H9 (cell line): ENCODE results near the gene NHLH1. TPM values are rescaled to one million over a fixed set of nuclear protein-coding genes. Genes with fewer than 3 reads are reported as not detected.

Experiments used
- DNase-seq: peaks from one replicate; pipeline ENCODE4 v3.0.0-alpha.2; 2017
- H2AFZ ChIP-seq: one replicate; pipeline ENCODE4 v1.6.1; 2013; ENCODE audit warnings: mild to moderate bottlenecking, low read length, control low read depth, moderate library complexity
- H2AK5ac ChIP-seq: 2 replicates; pipeline ENCODE4 v1.6.1; 2013; ENCODE audit warnings: low read length, control low read depth, mixed read lengths; ENCODE audit not compliant: insufficient read length
- H2BK120ac ChIP-seq: one replicate; pipeline ENCODE4 v1.6.1; 2013; ENCODE audit warnings: low read depth, mild to moderate bottlenecking, low read length, control low read depth, inconsistent platforms; ENCODE audit not compliant: poor library complexity, severe bottlenecking
- H2BK12ac ChIP-seq: 2 replicates; pipeline ENCODE4 v1.6.1; 2013; ENCODE audit warnings: low read length, control low read depth, mixed read lengths, low read depth; ENCODE audit not compliant: insufficient read length
- H2BK15ac ChIP-seq: 2 replicates; pipeline ENCODE4 v1.6.1; 2013; ENCODE audit warnings: low read depth, low read length, control low read depth
- H2BK20ac ChIP-seq: one replicate; pipeline ENCODE4 v1.6.1; 2013; ENCODE audit warnings: low read depth, mild to moderate bottlenecking, low read length, control low read depth, inconsistent platforms; ENCODE audit not compliant: poor library complexity, severe bottlenecking
- H2BK5ac ChIP-seq: 2 replicates; pipeline ENCODE4 v1.6.1; 2013; ENCODE audit warnings: low read length, control low read depth, mixed read lengths; ENCODE audit not compliant: insufficient read length
- H3K14ac ChIP-seq: 2 replicates; pipeline ENCODE4 v1.6.1; 2013; ENCODE audit warnings: low read length, control low read depth; ENCODE audit not compliant: insufficient read depth
- H3K18ac ChIP-seq: 2 replicates; pipeline ENCODE4 v1.6.1; 2013; ENCODE audit warnings: low read depth, mild to moderate bottlenecking, mixed read lengths, low read length, control low read depth; ENCODE audit not compliant: insufficient read length
- H3K23ac ChIP-seq: 2 replicates; pipeline ENCODE4 v1.6.1; 2013; ENCODE audit warnings: low read length, control low read depth, mixed read lengths, low read depth; ENCODE audit not compliant: insufficient read length
- H3K23me2 ChIP-seq: 2 replicates; pipeline ENCODE4 v1.6.1; 2013; ENCODE audit warnings: low read depth, mild to moderate bottlenecking, mixed read lengths, low read length, control low read depth; ENCODE audit not compliant: insufficient read length, poor library complexity, severe bottlenecking
- H3K27ac ChIP-seq: 2 replicates; pipeline ENCODE4 v1.5.1; 2013; ENCODE audit warnings: low read length, control low read depth, mixed read lengths, low read depth; ENCODE audit not compliant: insufficient read length
- H3K27me3 ChIP-seq: 2 replicates; pipeline ENCODE4 v1.6.1; 2013; ENCODE audit warnings: low read length, control low read depth, inconsistent platforms; ENCODE audit not compliant: insufficient read depth
- H3K4ac ChIP-seq: 2 replicates; pipeline ENCODE4 v1.6.1; 2013; ENCODE audit warnings: low read depth, mild to moderate bottlenecking, control low read depth, inconsistent platforms, low read length, moderate library complexity
- H3K4me1 ChIP-seq: 2 replicates; pipeline ENCODE4 v1.6.1; 2013; ENCODE audit warnings: low read length, control low read depth, inconsistent platforms; ENCODE audit not compliant: insufficient read depth
- H3K4me2 ChIP-seq: 2 replicates; pipeline ENCODE4 v1.6.1; 2013; ENCODE audit warnings: low read length, control low read depth, mixed read lengths; ENCODE audit not compliant: insufficient read length, insufficient read depth
- H3K56ac ChIP-seq: 2 replicates; pipeline ENCODE4 v1.6.1; 2013; ENCODE audit warnings: low read depth, mild to moderate bottlenecking, mixed read lengths, low read length, control low read depth; ENCODE audit not compliant: insufficient read length
- H3K79me1 ChIP-seq: 2 replicates; pipeline ENCODE4 v1.6.1; 2013; ENCODE audit warnings: low read depth, mild to moderate bottlenecking, moderate library complexity, low read length, control low read depth, inconsistent platforms; ENCODE audit not compliant: insufficient read depth, poor library complexity, severe bottlenecking
- H3K79me2 ChIP-seq: 2 replicates; pipeline ENCODE4 v1.6.1; 2013; ENCODE audit warnings: low read length, control low read depth, inconsistent platforms; ENCODE audit not compliant: insufficient read depth
- H3K9ac ChIP-seq: 2 replicates; pipeline ENCODE4 v1.6.1; 2013; ENCODE audit warnings: low read length, control low read depth, mixed read lengths; ENCODE audit not compliant: insufficient read length; ENCODE audit errors: extremely low read depth
- H3K9me3 ChIP-seq: one replicate; pipeline ENCODE4 v1.6.1; 2013; ENCODE audit warnings: low read depth, low read length, inconsistent platforms; ENCODE audit not compliant: control insufficient read depth
- H3T11ph ChIP-seq: one replicate; pipeline ENCODE4 v1.6.1; 2013; ENCODE audit warnings: mild to moderate bottlenecking, low read length, control low read depth, inconsistent platforms
- H4K20me1 ChIP-seq: one replicate; pipeline ENCODE4 v1.6.1; 2013; ENCODE audit not compliant: control insufficient read depth, insufficient read length, insufficient read depth
- H4K5ac ChIP-seq: 2 replicates; pipeline ENCODE4 v1.6.1; 2013; ENCODE audit warnings: low read depth, mild to moderate bottlenecking, mixed read lengths, low read length, control low read depth; ENCODE audit not compliant: insufficient read length
- H4K8ac ChIP-seq: replicated peaks from 2 replicates; pipeline ENCODE4 v1.6.1; 2013; ENCODE audit warnings: low read length, control low read depth, mixed read lengths, low read depth; ENCODE audit not compliant: insufficient read length
- H4K91ac ChIP-seq: 2 replicates; pipeline ENCODE4 v1.6.1; 2013; ENCODE audit warnings: low read depth, mild to moderate bottlenecking, moderate library complexity, mixed read lengths, low read length, control low read depth; ENCODE audit not compliant: insufficient read length
- H3K27ac Mint-ChIP-seq, 3 experiments: 2 replicates in 2 of 3; 3 replicates in 1 of 3; pipeline ENCODE4 v1.8.0; 2020 to 2021; ENCODE audit warnings: mixed read lengths in 3 of 3, mild to moderate bottlenecking in 1 of 3, moderate library complexity in 1 of 3
- H3K27me3 Mint-ChIP-seq: 2 replicates; pipeline ENCODE4 v1.8.0; 2021; ENCODE audit warnings: low read depth, mild to moderate bottlenecking, moderate library complexity, mixed read lengths
- H3K36me3 Mint-ChIP-seq, 3 experiments: 2 replicates in 2 of 3; 3 replicates in 1 of 3; pipeline ENCODE4 v1.8.0; 2020 to 2021; ENCODE audit warnings: low read depth in 3 of 3, mixed read lengths in 3 of 3; ENCODE audit not compliant: insufficient read depth in 1 of 3
- H3K4me1 Mint-ChIP-seq, 2 experiments: 2 replicates each; pipeline ENCODE4 v1.8.0; 2020; ENCODE audit warnings: mixed read lengths in 2 of 2
- H3K4me3 Mint-ChIP-seq, 2 experiments: 2 replicates in 1 of 2; 3 replicates in 1 of 2; pipeline ENCODE4 v1.8.0; 2020 to 2021; ENCODE audit warnings: mild to moderate bottlenecking in 2 of 2, mixed read lengths in 2 of 2, moderate library complexity in 1 of 2
- H3K9me3 Mint-ChIP-seq, 2 experiments: 2 replicates in 1 of 2; 3 replicates in 1 of 2; pipeline ENCODE4 v1.8.0; 2020; ENCODE audit warnings: mild to moderate bottlenecking in 2 of 2, mixed read lengths in 2 of 2, moderate library complexity in 1 of 2
- CTCF ChIP-seq: fragments of 200-600 bp; sonication (generic); conservative IDR thresholded peaks from 3 replicates; pipeline ENCODE4 v1.8.0; 2021; ENCODE audit warnings: antibody characterized with exemption, mild to moderate bottlenecking
- WGBS: extraction: QIAGEN DNeasy Blood & Tissue Kit; methylation state at CpG from one replicate; pipeline ENCODE4 v1.1.7; 2013; ENCODE audit warnings: missing lambda C conversion rate, low lambda C conversion rate, mixed read lengths; ENCODE audit not compliant: insufficient read length; ENCODE audit errors: extremely low coverage; 5-methylcytosine and 5-hydroxymethylcytosine counted together
- total RNA-seq: library from RNA; stranded (reverse); gene quantifications from 2 replicates; pipeline ENCODE4 v1.2.1, GENCODE V29; 2021

The NHLH1 gene
- total RNA-seq, 1 experiment from 2014 or later, result 1.5 TPM

GRCh38 chr1:160371756-160372155 is 4.9 kb downstream of the NHLH1 start:
- Mint-ChIP-seq H3K4me3 (no peak overlapping the region), H3K27ac (no peak overlapping the region; a peak in 1 of 7 replicates), H3K4me1 (peaks cover 44 to 59% of the 10 kb centered on the region in 2 experiments), H3K36me3 (peaks cover 0 to 2% (median 0%) of the 10 kb centered on the region in 3 experiments; a peak in 1 of 7 replicates), H3K9me3 (no peaks in the 10 kb centered on the region; a peak in 1 of 5 replicates), H3K27me3 (peaks cover 4% of the 10 kb centered on the region; the same call in 1 of the 2 replicates)
- TF ChIP-seq CTCF, result no peak
- Histone ChIP-seq H4K20me1 (no peaks in the 10 kb centered on the region), H2BK12ac (no peak overlapping the region), H2BK5ac (no peak overlapping the region), H3K4me1 (peaks cover 14% of the 10 kb centered on the region), H3K4ac (no peak overlapping the region), H3K23ac (no peak overlapping the region), H2AFZ (no peak overlapping the region), H3K14ac (no peak overlapping the region), H3K4me2 (no peak overlapping the region), H4K8ac (no peak overlapping the region), H3K27me3 (no peaks in the 10 kb centered on the region), H2BK15ac (no peak overlapping the region), H3K9me3 (no peaks in the 10 kb centered on the region), H3K9ac (no peak overlapping the region), H3T11ph (no peak overlapping the region), H3K23me2 (peaks cover 7% of the 10 kb centered on the region), H2AK5ac (no peak overlapping the region), H3K56ac (no peak overlapping the region), H4K5ac (no peak overlapping the region), H4K91ac (no peak overlapping the region), H3K18ac (no peak overlapping the region), H3K27ac (no peak overlapping the region), H2BK120ac (no peak overlapping the region), H3K79me1 (no peaks in the 10 kb centered on the region), H3K79me2 (no peaks in the 10 kb centered on the region), H2BK20ac (no peak overlapping the region)
- no peak for DNase-seq
- no CpG with 5 or more reads among the region's 4 CpGs for WGBS
